Peyer's patch (tissue), 4 donors: ENCODE data around the gene MOCS3. TPM values are rescaled to one million over a fixed set of nuclear protein-coding genes. Genes with fewer than 3 reads are reported as not detected.

Experiments used
- DNase-seq, 3 donors: peaks; one replicate each; pipeline ENCODE4 v3.0.0-alpha.2; 2017 to 2019
- H3K27ac ChIP-seq, 4 donors: fragments of 200-600 bp; sonication (generic); one replicate each; pipeline ENCODE4 v1.5.1; 2016 to 2019
- H3K27me3 ChIP-seq, 2 donors: fragments of 200-600 bp; sonication (generic); one replicate each; pipeline ENCODE4 v1.5.1; 2019
- H3K36me3 ChIP-seq, 3 donors: fragments of 200-600 bp; sonication (generic); one replicate each; pipeline ENCODE4 v1.5.1; 2016 to 2019
- H3K4me1 ChIP-seq, 4 donors: fragments of 200-600 bp; sonication (generic); one replicate each; pipeline ENCODE4 v1.5.1; 2016 to 2019
- H3K4me3 ChIP-seq, 4 donors: fragments of 200-600 bp; sonication (generic); 1 replicate in 3 of 4; 2 replicates in 1 of 4; pipeline ENCODE4 v1.5.1; 2016 to 2019; ENCODE audit warnings: mild to moderate bottlenecking in 1 of 4
- H3K9me3 ChIP-seq, 4 donors: fragments of 200-600 bp; sonication (generic); one replicate each; pipeline ENCODE4 v1.5.1; 2016 to 2019; ENCODE audit warnings: mild to moderate bottlenecking in 1 of 4
- CTCF ChIP-seq, 6 experiments: fragments of 450-650 bp in 4 of 6; fragments of 200-600 bp in 2 of 6; sonication (generic) in 1 of 6; IDR thresholded peaks; one replicate each; pipeline ENCODE4 v1.5.1; 2017 to 2019; ENCODE audit warnings: antibody characterized with exemption in 6 of 6, mild to moderate bottlenecking in 3 of 6, moderate library complexity in 1 of 6
- POLR2A ChIP-seq, 2 donors: fragments of 450-650 bp; IDR thresholded peaks; one replicate each; pipeline ENCODE4 v1.5.1; 2017; ENCODE audit warnings: antibody characterized with exemption in 2 of 2, mild to moderate bottlenecking in 2 of 2, moderate library complexity in 2 of 2
- total RNA-seq, 4 donors: library from RNA; depleted of rRNA; stranded (reverse); fragments of >200 nt; gene quantifications; one replicate each; pipeline ENCODE4 v1.1.0, GENCODE V29; 2016

The MOCS3 gene
- total RNA-seq, 4 donors from 2014 or later, result 3.3 to 4.6 (median 3.7) TPM

- no peak overlapping the region for H3K27ac ChIP-seq
- TF ChIP-seq CTCF (IDR thresholded peaks at IDR 0.05) (no peak), POLR2A (IDR thresholded peaks at IDR 0.05) (no peak)
- no peak for DNase-seq
- H3K4me1 ChIP-seq, result peaks cover 0 to 4% (median 0%) of the 10 kb centered on the region in 4 donors
- H3K36me3 ChIP-seq, result no peaks in the 10 kb centered on the region
- H3K9me3 ChIP-seq, result no peaks in the 10 kb centered on the region
- H3K27me3 ChIP-seq, result no peaks in the 10 kb centered on the region
- H3K4me3 ChIP-seq, result no peak overlapping the region
Measured at GRCh38 chr20:50991076-50991475, 32.5 kb downstream of the MOCS3 start.

GRCh38 chr20:50992336-50992732 lies 33.7 kb downstream of the MOCS3 start:
- Histone ChIP-seq H3K4me1 (peaks cover 0 to 4% (median 0%) of the 10 kb centered on the region in 4 donors), H3K27me3 (no peaks in the 10 kb centered on the region), H3K27ac (no peak overlapping the region), H3K36me3 (no peaks in the 10 kb centered on the region), H3K4me3 (no peak overlapping the region), H3K9me3 (no peaks in the 10 kb centered on the region)
- TF ChIP-seq CTCF (IDR thresholded peaks at IDR 0.05), result no peak
- TF ChIP-seq POLR2A (IDR thresholded peaks at IDR 0.05), result no peak
- no peak for DNase-seq

GRCh38 chr20:50992733-50993457 lies 34.3 kb downstream of the MOCS3 start:
- no peaks in the 10 kb centered on the region for H3K9me3 ChIP-seq
- H3K27ac ChIP-seq, result no peak overlapping the region
- TF ChIP-seq CTCF (IDR thresholded peaks at IDR 0.05) (peak in 4 of 6 experiments; percentile 54 to 97 (median 96)), POLR2A (IDR thresholded peaks at IDR 0.05) (no peak)
- H3K27me3 ChIP-seq, result no peaks in the 10 kb centered on the region
- no peaks in the 10 kb centered on the region for H3K36me3 ChIP-seq
- H3K4me3 ChIP-seq, result no peak overlapping the region
- DNase-seq, result peak in 1 of 3 donors; percentile 71
- H3K4me1 ChIP-seq, result peaks cover 0 to 4% (median 0%) of the 10 kb centered on the region in 4 donors

- Histone ChIP-seq H3K27me3 (no peaks in the 10 kb centered on the region), H3K9me3 (no peaks in the 10 kb centered on the region), H3K4me3 (no peak overlapping the region), H3K27ac (no peak overlapping the region), H3K36me3 (no peaks in the 10 kb centered on the region), H3K4me1 (peaks cover 0 to 4% (median 0%) of the 10 kb centered on the region in 4 donors)
- TF ChIP-seq POLR2A (IDR thresholded peaks at IDR 0.05) (no peak), CTCF (IDR thresholded peaks at IDR 0.05) (no peak)
- no peak for DNase-seq
Measured at GRCh38 chr20:50993876-50994275, 35.3 kb downstream of the MOCS3 start.

- DNase-seq, result no peak
- H3K4me3 ChIP-seq, result no peak overlapping the region
- peaks cover 0 to 4% (median 0%) of the 10 kb centered on the region in 4 donors for H3K4me1 ChIP-seq
- H3K36me3 ChIP-seq, result no peaks in the 10 kb centered on the region
- TF ChIP-seq POLR2A (IDR thresholded peaks at IDR 0.05) (no peak), CTCF (IDR thresholded peaks at IDR 0.05) (no peak)
- no peak overlapping the region for H3K27ac ChIP-seq
- H3K9me3 ChIP-seq, result no peaks in the 10 kb centered on the region
- no peaks in the 10 kb centered on the region for H3K27me3 ChIP-seq
Measured at GRCh38 chr20:50995506-50995905, 36.9 kb downstream of the MOCS3 start.
